ENCODE data around the gene SYNRG. TPM values are rescaled to one million over a fixed set of nuclear protein-coding genes. Genes with fewer than 3 reads are reported as not detected.

SYNRG gene
- total RNA-seq, 1 experiment from 2014 or later = 6.8 TPM

DNA sequence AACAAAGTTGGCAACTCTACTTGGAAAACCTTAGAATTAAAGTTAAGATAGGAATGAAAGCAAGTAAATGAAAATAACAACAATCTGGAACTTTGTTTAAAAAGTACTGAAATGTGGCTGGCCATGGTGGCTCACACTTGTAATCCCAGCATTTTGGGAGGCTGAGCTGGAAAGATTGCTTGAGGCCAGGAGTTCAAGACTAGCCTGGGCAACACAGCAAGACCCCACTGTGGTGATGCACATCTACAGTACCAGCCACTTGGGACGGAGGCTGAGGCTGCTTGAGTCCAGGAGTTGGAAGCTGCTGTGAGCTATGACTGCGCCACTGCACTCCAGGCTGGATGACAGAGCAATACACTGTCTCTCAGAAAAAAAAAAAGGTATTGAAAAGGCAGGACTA, 51.7 kb downstream of the SYNRG start:
- DNase-seq (ENCODE audit: low read depth) = no peak
- in situ Hi-C loops (cut with HindIII; ENCODE audit: low pct_unique_long_range_greater_than_20kb, low sequenced_read_pairs) = no loop called here

DNA sequence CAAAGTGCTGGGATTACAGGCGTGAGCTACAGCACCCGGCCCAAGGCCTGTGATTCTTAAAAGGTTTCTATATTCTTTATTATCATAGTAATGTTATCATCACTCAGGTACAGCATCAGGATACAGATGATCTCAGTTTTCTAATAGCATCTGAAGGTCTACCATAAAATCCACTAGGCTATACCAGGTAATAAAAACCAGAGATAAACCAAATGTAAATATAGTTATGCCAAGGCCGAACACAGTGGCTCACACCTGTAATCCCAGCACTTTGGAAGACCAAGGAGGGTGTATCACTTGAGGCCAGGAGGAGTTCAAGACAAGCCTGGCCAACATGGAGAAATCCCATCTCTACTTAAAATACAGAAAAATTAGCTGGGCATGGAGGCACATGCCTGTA, 53.8 kb downstream of the SYNRG start:
- no peak for DNase-seq (ENCODE audit: low read depth)
- in situ Hi-C loops (cut with HindIII; ENCODE audit: low pct_unique_long_range_greater_than_20kb, low sequenced_read_pairs) = no loop called here

DNA sequence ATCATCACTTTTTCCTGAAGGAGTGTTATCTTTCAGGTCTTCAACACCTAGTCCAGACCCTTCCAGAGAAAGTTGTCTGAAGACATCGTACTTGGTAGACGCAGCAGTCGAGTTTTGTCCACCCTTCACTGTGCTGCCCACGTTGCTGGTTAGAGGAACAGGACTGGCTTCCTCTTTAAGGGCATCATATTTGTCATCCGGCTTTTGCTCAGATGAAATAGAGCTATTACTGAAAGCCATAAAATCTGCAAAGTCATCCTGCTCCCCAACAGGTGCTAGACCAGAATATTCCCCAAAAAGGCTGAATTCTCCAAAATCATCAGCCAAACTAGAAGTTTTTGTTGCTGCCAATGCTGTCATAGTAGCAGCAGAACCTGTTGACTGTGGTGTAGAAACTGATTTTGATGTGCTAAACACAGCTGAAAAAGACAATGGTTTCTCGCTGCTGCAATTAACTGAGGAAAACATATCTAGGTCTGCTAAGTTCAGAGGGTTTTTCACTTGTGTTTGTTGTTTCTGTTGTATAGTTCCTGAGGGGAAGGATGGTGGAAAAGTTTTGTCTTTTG, 55.7 kb downstream of the SYNRG start:
- DNase-seq (ENCODE audit: low read depth) = no peak
- in situ Hi-C loops (cut with HindIII; ENCODE audit: low pct_unique_long_range_greater_than_20kb, low sequenced_read_pairs) = no loop called here

DNA sequence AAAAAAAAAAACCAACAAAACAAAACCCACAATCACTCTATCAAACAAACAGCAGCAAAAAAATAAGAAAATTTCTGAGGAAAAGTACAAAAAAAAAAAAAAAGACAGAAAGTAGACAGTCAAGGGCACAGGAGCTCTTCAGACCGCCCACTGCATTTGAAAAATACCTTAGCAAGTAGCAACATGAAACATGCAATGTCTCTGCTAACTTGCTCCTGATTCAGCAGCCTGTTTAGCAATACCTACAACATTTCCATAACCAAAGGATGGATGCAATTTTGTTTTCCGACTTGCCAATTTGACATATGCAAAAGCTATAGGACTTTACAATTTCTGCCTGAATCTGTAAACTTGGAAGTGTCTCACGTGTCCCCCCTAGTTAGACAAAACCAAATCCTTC, 57.4 kb downstream of the SYNRG start:
- in situ Hi-C loops (cut with HindIII; ENCODE audit: low pct_unique_long_range_greater_than_20kb, low sequenced_read_pairs) = no loop called here
- DNase-seq (ENCODE audit: low read depth) = no peak

DNA sequence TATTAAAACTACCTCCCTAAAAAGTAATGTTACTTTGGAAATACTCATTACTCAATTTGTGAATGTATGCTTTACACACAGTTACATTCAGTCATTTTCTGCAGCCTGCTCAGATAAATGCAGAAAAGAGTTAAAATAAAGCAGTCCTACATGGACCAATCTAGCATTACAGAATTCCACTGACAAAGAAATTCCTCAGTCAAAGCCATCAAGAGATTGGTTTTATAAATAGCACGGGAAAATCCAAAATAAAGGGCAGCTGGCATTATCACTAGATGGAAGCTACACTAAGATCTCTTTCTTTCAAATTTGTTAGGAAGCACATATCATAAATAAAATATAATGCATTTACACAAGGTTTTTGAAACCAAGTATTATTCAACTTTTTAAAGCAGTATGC, 61.2 kb downstream of the SYNRG start:
- DNase-seq (ENCODE audit: low read depth) = no peak
- in situ Hi-C loops (cut with HindIII; ENCODE audit: low pct_unique_long_range_greater_than_20kb, low sequenced_read_pairs) = no loop called here

DNA sequence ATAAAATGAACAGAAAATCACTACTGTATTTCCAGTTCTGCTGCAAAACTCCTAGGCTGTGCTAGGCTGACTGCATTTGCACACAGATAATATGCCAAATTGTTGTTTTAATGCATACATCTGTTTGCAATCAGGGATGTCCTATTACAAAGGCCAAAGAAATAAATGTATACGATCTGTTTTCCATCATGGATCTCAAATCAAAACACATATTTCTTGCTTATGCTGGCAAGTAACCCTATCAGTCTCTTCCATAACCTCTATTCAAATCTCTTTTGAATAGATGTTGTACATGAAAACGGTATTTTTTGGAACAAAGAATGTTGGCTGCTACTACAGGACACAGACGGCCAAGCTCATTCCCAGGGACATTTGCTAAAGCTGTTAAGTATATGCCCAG, 62.9 kb downstream of the SYNRG start:
- no peak for DNase-seq (ENCODE audit: low read depth)
- in situ Hi-C loops (cut with HindIII; ENCODE audit: low pct_unique_long_range_greater_than_20kb, low sequenced_read_pairs) = no loop called here

DNA sequence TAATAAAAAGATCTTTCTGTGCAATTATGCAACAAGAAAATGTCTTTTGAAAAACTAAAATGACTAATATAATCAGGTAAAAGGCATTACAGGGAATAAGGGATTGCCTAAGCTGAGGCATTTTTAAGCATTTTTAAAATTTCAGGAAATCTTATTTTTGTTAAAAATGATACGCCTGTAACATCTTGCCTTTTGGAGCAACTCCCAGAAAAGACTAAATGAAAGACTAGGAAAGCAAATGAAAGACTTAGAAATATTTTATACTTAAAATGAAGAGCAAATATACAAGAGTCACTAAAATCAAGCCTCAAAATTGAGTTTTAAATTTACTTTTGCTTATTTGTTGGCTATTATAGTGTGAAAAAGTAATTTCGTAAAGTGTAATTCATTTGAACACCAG, 63.7 kb downstream of the SYNRG start:
- no peak for DNase-seq (ENCODE audit: low read depth)
- in situ Hi-C loops (cut with HindIII; ENCODE audit: low pct_unique_long_range_greater_than_20kb, low sequenced_read_pairs) = no loop called here

DNA sequence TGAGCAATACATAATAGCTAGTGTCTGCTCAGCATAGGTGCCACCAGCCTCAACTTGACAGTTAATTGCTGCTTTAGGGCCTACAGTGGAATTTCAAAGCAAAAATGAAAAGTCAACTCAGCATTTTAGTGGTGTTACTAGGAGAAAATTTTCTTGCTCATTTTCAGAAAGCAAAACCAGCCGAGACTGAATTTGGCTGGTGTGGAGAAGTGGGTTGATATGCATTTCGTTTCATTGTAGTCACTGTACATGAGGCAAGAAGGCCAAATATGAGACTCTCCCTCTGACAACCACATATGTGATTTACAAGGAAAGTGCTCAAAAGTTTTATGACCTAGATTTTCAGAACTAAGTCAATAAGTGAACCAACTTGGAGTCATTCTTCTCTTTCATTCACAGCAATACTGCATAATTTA, 65.6 kb downstream of the SYNRG start:
- in situ Hi-C loops (cut with HindIII; ENCODE audit: low pct_unique_long_range_greater_than_20kb, low sequenced_read_pairs) = no loop called here
- DNase-seq (ENCODE audit: low read depth) = no peak

DNA sequence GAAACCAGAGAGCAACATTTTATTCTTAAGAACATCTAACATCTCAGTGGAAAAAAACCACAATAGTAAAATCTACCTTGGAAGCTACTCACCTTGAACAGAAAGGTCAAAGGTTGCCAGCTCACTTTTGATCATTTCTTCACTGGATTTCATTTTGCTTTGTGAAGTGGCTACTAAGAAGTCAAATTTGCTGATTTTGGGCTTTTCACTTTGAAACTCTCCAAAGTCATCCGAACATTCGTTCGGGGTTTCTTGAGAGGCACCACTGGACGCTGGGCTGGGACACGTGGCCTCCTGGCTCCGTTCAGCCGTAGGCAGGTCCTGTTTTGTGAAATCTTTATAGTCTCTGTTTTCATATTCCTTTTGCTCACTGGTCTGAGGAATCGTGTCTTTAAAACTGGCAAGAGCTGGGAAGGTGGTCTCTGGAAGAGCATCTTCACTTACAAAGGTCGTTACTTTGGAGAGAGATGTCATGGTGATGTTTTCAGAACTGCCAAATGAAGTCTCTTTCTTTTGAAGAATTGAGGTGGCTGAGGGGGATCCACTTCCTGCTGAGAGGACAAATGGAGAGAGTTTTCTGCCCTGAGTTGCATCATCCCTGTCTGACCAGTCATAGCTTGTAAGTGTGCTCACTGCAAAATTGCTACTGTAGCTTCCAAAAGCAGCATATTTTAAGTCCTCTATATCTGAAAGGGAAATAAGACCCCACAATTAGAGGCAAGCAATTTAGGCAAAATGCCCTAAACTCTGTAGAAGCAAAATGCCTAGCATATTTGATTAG, 67.1 kb downstream of the SYNRG start:
- in situ Hi-C loops (cut with HindIII; ENCODE audit: low pct_unique_long_range_greater_than_20kb, low sequenced_read_pairs) = no loop called here
- no peak for DNase-seq (ENCODE audit: low read depth)

DNA sequence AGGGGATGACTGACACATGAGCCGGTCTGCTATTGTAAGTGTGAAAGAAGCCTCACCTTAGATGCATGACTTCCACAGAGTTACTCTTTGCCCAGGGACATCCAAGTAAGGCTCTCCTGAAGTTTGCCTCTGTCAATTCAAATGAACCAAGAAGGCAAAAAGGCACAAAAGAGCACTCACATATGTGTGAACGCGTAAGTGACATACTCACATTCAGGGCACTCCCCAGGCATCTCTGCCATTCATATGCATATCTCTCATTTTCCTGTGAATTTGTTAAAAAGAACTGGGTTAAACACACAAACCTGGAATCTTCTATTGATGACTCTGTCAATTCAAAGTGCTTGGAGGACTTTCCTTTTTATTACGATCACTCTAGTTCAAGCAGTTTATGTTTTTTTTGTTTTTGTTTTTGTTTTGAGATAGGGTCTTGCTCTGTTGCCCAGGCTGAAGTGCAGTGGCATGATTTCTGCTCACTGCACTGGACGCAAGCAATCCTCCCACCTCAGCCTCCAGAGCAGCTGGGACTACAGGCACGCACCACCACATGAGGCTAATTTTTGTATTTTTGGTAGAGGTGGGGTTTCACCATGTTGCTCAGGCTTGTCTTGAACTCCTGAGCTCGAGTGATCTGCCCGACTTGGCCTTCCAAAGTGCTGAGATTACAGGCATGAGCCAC, 70.1 kb downstream of the SYNRG start:
- DNase-seq (ENCODE audit: low read depth) = no peak
- in situ Hi-C loops (cut with HindIII; ENCODE audit: low pct_unique_long_range_greater_than_20kb, low sequenced_read_pairs) = no loop called here

DNA sequence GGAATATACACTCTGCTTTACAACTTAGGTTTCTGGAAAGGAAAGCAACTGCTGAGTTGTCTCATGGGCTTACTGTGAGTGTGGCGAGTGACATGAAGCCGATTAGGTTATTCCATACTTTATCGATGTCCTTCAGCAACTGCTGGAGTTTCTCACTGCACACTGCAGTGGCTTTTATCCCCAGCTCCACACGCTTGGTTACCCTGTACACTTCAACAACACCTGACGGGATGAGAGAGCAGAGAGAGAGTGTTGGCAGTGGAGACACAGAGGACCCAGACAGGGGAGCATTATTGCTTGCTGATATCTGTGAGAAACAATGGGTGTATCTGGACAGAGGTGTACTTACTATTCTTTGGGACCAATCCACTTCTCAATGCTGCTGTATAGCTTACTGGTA, 73.3 kb downstream of the SYNRG start:
- no peak for DNase-seq (ENCODE audit: low read depth)
- in situ Hi-C loops (cut with HindIII; ENCODE audit: low pct_unique_long_range_greater_than_20kb, low sequenced_read_pairs) = no loop called here

DNA sequence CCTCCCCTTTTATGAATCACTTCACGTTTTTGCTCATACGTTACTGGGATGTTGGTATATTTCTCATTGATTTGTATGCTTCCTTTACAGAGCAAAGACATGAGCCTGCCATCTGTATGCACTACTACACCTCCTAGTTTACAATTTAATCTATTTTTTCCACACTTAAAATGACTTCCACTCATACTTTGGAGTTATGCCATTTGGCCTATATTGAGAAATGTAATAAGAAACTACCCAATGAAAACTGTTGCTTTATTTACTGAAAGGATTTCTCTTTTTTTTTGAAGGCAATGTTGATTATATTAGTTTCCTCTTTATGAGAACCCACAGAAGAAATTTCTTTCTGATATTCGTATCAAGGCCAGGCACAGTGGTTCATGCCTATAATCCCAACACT, 76.5 kb downstream of the SYNRG start:
- in situ Hi-C loops (cut with HindIII; ENCODE audit: low pct_unique_long_range_greater_than_20kb, low sequenced_read_pairs) = no loop called here
- DNase-seq (ENCODE audit: low read depth) = no peak

DNA sequence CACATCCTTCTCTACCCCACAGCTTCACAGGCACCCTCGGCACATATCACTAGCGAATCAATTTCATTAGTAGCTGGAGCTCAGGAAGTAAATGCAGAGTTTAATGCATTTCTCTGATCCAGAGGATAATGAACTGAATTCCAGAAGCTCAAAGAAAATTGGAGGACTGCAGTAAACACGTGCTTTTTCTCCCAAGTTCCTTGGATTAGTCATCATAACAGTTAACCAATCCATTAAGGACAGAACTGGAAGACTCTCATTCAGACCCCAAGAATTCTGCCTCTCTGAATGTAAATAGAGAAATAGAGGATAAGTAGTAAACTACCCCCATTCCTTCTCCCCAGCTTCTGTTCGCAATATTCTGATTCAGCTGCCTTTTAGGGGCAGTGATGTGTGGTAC, 78.8 kb downstream of the SYNRG start:
- in situ Hi-C loops (cut with HindIII; ENCODE audit: low pct_unique_long_range_greater_than_20kb, low sequenced_read_pairs) = no loop called here
- DNase-seq (ENCODE audit: low read depth) = no peak

DNA sequence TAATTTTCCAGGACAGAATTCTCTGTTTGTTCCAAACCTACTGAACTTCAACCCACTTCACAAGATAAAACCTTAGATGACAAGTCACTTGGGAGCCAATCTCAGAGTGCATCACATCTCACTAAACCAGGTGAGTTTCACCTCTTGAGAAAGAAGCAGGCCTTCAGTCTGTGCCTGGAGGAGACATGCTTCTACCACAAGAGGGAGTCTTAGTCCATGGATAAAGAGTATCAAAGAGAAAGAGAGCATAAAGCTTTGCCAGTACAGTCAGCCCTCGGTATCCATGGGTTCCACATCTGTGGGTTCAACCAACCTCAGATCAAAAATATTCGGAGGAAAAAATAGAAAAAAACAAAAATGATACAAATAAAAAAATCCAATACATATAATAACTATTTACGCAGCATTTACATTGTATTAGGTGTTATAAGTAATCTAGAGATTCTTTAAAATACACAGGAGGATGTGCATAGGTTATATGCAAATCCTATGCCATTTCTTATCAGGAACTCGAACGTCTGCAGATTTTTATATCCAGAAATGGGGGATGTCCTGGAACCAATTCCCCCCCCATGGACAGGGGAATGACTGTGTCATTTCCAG, 81.9 kb downstream of the SYNRG start:
- peak; percentile 59 for DNase-seq (ENCODE audit: low read depth)
- in situ Hi-C loops (cut with HindIII; ENCODE audit: low pct_unique_long_range_greater_than_20kb, low sequenced_read_pairs) = no loop called here

DNA sequence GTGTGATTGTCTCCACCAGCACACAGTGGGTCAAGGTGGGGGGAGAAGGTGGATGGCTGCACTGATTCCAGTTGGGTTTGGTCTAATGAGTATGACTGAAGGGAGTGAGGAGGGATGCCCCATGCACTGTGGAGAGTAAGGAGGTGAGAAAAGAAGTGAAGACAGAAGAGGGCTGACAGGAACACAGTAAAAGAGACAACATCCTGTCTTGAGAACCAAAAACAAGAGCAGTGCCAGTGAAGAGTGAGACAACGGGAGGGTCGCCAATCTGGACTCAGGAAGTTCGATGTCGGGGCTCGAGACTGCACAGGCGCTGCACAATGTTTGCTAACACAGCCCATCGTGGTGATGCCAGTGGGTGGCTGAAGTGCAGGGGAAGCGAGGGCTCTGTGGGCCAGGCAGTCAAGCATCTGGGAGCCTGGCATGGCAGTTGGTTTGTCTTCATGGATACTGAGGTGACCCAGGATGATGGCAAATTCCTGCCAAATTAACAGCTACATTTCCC, 85.5 kb downstream of the SYNRG start:
- no peak for DNase-seq (ENCODE audit: low read depth)
- in situ Hi-C loops (cut with HindIII; ENCODE audit: low pct_unique_long_range_greater_than_20kb, low sequenced_read_pairs) = no loop called here

DNA sequence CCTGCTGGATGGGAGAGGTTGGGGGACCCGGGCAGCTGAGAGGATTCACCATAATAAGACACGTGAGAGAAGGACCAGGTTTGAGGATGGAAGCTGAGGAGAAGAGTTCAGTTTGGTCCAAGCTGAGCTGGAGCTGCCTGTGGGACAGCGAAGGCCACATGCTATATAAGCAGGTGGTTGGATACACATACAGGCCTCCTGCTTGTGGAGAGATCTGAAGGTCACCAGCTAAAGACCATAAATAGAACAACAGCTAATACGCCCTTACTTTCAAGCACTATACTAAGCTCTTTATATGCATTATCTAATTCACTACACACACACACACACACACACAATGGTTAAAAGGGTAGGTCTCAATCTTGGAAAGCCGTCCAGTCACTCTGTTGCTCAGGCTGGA, 87.4 kb downstream of the SYNRG start:
- in situ Hi-C loops (cut with HindIII; ENCODE audit: low pct_unique_long_range_greater_than_20kb, low sequenced_read_pairs) = no loop called here
- no peak for DNase-seq (ENCODE audit: low read depth)

DNA sequence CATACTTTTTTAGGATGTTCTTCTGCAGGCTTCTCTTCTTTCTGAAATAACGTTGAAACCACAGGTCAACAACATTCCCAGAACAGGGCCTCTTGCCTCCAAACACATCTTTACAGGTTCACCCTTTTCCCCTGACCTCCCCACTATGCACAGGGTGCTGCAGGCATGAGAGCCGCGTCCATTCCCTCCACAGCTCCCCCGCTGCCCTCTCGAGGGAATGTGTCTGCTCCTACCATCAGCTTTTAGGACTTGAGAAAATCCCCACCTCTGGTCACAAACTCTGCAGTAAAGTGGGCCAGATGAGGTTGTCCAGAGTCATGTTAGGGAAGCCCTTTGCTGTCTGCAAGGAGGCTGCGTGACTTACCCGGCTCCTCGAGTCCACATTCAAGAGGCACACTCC, 89.0 kb downstream of the SYNRG start:
- in situ Hi-C loops (cut with HindIII; ENCODE audit: low pct_unique_long_range_greater_than_20kb, low sequenced_read_pairs) = no loop called here
- no peak for DNase-seq (ENCODE audit: low read depth)

DNA sequence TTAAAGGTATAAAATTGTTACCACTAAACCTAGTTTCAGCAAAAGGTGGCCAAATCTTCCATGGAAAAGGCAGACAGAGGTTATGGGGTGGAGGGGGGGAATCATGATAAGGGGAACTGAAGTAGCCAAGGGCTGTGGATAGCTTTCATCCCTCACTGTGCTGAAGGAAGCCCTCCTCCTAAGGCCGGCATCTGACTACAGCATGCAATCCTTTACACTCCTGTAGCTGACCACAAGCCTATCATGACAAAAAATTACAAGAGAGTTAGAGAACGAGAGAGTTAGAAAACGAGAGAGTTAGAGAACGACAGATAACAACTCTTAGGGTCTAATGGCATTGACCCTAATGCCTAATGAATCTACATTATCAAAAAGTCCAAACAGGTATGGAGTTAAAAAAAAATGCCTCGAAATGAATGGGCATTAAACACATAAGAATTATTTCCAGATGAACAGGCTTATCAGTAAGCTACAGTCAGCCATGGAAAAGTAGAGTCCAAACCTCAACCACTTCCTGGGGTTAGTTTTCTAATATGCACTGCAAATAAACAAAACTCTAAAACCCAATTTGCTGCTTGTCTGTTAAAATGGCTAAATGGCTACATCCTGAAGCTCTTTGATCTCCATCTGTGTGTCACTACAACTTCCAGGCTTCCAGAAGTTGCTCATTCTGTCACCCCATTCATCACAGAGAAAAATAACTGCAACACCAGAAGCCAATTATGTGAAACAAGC, 89.8 kb downstream of the SYNRG start:
- DNase-seq (ENCODE audit: low read depth) = no peak
- in situ Hi-C loops (cut with HindIII; ENCODE audit: low pct_unique_long_range_greater_than_20kb, low sequenced_read_pairs) = no loop called here

DNA sequence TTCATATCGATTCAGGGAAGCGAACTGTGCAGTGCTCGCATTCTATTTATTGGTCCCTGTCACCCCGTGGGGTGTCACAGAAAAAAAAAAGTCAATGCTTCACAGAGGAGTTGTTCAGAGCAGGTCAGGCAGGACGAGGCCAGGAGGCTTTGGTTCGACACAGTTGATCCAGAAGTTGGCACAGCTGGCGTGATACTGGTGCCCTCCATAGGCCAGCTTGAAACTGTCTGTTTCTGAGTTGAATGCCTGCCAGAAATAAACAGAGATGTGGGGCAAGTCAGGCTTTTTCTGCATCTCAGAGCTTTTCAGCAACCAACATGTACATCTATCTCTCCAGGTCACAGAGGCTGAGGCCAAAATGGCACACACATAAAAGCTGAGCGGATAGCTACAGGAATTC, 90.4 kb downstream of the SYNRG start:
- no peak for DNase-seq (ENCODE audit: low read depth)
- in situ Hi-C loops (cut with HindIII; ENCODE audit: low pct_unique_long_range_greater_than_20kb, low sequenced_read_pairs) = no loop called here
